Measurements from ENCODE around the gene OR51E1.

The OR51E1 gene, protein sequence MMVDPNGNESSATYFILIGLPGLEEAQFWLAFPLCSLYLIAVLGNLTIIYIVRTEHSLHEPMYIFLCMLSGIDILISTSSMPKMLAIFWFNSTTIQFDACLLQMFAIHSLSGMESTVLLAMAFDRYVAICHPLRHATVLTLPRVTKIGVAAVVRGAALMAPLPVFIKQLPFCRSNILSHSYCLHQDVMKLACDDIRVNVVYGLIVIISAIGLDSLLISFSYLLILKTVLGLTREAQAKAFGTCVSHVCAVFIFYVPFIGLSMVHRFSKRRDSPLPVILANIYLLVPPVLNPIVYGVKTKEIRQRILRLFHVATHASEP

DNA sequence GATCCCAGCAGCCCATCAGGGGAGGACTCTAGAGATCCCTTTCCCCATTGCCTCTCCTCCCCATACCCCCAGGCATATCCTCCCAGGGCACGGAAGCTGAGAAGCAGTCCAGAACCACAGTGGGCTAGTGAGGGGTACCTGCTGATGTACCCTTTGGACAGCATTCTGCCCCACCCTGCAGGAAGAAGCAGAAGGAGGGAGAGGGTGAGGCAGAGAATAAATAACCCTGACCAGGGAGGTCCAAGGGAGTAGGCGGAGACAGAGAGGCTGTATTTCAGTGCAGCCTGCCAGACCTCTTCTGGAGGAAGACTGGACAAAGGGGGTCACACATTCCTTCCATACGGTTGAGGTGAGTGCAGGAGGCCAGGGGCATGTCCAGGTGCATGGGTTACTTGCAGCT is at the start of gene OR51E1:
Gene OR51E1, plus strand, starts transcription at position 301 of the 400 bp plus-strand sequence. CDS start 8,545 bp downstream, outside the sequence.
- no peak for DNase-seq

DNA sequence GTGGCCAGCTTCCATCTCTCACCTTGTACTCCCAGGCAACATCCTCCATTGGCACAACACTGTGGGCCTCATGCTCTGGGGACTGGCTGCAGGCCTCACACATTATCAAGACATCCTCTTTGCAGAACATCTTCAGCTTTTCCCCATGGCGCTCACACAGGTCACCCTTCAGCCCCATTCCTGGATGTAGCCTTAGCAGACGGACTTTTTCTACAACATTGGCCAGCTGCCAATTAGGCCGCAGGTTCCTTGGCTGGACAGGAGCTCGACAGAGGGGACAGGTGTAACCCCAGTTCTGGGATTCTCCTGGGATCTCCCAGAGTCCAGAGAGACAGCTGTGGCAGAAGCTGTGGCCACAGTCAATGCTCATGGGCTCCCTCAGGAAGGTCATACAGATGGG is 38.7 kb upstream of the OR51E1 start:
- no peak for DNase-seq

DNA sequence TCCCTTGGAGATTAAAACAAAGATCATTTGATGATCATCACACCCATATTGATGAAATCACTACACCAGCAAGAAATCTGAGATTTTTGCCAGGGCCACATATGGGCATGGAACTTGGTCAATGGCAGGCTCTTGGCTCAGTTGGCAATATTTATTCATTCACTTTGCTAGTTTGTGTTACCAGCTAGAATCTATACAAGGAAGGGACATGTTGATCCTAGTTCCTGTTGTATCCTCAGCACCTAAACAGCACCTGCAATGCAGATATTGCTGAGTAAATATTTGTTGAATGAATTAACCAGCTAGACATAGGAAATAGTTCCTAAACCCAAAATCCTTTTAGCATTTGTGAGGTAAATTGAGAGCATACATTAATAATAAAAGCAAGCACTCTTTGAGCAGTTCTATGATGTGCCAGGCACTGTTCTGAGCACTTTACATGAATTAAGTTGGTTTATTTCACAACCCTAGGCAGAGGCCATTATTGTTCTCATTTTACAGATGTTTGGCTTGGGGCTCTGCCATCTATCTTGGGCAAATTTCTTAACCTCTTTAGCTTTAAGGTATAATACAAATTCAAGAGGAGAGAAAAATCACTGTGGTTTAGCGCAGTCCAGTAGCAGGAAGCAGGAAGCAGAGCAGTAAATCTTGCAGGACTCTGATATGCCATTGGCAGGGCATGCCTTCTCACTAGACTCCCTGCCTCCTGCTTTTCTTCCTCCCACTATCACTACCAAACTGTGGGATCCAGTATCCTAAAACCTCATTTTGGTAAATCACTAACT is 37.4 kb upstream of the OR51E1 start:
- no peak for DNase-seq

DNA sequence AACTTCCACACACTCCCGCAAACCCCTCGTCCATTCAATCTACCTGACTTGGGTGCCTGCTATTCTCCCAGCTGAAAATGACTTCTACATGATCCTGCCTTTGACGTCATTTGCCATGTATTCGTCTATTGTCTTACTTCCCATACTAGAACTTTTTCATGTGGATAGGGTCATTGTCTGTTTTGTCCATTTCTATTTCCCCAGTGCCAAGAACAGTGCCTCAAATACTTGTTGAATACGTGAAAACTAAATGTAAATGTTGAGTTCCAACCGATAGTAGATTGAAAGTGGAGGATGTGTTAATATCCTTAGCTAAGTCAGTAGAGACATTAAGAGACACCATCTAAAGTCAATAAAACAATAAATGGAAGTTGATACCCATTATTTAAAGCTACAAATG is 36.7 kb upstream of the OR51E1 start:
- DNase-seq = no peak

DNA sequence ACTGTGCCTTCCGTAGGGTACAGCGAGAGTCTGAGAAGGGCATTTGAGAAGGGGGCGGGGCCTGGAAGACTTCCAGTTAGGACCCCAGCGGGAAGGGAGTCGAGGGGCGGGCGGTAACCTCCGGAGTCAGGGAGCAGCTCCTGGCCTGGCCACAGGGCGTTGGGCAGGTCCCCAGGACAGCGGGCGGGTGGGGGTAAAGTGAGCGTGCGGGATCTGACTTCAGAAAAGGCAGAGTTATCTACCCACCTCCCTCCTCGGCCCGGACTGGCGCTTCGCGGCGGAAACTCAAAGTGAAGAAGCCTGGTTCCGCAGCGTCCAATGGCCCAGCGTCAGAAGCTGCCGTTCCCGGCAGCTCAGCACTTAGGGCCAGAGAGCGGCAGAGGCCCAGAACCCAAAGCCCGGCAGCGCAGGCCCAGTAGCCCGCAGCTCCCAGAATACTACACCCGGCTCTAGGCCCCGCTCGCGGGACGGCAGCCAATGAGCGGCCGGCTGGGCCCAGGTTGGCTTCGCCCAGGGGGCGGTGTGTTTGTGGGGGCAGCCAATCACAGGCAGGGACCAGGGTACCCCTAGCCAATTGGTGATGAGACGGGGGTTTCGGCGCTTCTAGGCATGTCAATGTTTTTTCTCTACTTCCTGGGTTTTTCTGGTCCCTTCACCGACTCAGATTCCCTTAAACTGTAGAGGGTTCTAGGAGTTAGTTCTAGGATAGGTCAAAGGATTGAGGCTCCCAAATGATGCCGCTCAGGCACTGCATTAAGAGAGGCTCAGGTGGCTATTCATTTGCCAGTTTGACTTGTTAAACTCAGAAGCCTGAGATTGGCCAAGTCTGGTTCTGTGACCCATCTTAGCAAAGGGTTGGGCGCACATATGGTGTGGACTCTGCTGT is 35.8 kb upstream of the OR51E1 start, which contains the start of gene TRIM68:
Gene TRIM68, minus strand, starts transcription at position 451 of the 886 bp plus-strand sequence. CDS start 2,727 bp downstream, outside the sequence.
- no peak for DNase-seq

DNA sequence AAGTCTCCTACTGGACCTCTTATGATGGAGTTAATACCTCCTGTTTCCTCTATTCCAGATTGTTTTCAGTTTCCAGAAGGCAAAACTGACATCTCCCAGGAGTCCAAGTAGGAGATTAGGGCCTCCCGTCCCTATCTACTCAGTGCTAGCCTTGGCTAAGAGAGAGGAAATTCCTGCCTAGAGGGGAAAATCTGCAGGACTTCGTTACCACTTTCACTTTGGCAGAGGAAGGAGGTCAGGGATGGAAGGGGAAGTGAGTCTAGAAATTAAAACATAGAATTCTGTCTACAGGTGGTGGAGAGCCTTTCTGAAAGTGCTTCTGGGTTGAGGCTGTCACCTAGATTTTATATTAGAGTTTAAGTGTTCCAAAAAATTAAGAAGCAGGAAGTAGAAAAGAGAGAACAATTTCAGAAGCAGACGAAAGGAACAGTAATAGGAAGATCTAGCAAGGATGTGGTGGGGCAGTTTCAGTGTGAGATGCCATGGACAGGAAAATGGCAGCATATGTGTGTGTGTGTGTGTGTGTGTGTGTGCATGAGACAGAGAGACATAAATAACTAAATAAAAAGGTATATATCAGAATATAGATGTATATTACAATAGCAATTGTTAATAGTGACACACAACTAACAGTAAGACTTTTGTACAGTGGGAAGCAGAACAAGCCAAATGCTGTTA is 33.4 kb upstream of the OR51E1 start:
- DNase-seq = no peak

DNA sequence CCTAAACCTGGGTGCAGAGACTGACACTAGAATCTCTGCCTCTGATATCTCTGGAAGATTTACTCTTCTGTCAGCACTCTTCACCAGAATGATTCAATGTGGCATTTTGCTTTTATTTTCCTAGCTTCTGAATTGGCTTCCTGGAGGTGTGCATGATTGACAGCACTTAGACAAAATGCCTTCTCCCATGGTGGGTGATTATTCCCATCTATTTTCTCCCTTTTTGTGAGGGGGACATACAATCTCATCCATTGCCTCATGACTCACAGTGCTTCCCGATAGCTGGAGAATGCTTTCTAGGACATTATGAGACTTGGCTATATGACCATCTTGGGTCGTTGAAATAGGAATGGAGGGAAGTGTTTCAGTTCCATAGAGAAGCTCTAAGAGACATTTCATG is 31.8 kb upstream of the OR51E1 start:
- no peak for DNase-seq

DNA sequence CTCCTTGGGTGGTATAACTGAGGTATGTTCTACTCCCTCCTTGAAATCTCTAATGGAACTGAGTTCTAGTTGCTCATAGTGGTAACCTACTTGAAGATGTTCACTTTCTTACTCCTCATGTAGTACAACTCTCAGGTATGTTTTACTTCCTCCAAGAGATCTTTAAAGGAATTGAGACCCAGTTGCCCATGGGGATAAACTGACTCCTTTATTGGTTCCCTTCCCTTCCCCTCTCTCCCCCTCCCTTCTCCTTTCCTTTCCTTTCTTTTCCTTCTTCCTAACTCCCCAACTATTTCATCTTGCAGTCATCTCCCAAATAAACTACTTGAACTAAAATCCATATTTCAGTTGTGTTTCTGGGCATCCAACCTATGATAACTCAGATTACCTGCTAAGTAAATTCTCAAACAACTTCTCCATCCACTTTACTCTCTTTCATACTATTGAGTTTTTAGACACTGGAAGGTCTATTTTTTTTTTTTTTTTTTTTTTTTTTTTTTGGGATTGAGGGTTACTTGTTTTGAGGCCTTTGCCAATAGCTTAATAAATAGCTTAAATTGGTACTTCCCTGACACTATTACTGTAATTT is 27.8 kb upstream of the OR51E1 start:
- DNase-seq = no peak

DNA sequence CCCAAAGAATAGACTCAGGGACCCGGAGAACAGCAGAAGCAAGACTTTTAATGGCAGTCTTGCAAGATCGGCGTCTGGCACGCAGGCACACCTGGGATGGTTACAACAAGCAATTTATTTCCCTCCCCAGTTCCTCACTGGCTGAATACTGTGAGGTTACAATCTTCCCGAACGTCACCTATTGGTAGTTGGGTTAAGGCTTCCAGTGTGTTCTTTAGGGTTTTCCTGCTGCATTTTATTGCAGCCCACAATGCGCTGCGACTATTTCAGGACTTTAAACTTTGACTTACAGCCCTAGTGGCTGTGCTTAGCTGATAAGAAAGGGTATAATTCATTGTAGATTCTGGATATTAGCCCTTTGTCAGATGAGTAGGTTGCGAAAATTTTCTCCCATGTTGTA is 24.3 kb upstream of the OR51E1 start:
- DNase-seq = no peak

DNA sequence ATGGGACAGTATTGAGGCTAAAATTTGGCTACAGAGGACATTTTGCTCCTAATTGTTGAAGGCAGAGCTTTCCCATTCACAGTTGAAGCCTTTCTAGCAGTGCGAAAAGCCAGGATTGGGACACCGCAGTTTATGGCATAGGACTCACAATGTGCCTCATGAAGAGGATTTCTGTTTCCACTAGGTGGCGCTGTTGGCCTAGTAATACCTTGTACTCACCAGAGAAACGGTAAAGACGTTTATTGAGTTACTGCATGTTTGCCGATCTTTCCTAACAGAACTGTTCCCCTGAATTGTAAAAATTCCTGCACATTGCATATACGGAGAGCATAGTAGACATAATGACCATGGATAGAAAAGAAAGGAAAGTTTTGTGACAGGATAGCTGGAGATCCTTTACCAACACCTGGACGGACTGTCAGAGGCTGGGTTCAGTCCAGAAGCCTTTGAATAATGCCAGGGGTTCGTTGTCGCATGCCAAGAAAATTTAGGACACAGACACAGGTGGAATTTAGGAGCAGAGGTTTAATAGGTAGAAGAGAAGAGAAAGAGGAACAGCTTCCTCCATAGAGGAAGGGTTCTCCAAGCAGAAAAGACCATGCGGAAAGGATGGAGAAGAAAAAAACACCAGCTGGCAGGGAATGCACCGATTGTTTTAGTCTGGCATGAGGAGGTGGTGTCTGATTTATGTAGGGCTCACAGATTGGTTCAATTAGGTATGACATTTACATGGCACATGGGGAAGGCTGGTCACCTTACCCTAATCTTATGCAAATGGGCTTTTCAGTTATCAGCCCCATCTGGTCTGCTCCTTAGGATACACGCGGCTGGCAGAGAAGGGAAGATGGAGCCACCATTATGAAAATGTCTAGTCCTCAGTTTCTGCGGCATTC is 17.3 kb upstream of the OR51E1 start:
- peak; percentile 47 for DNase-seq

DNA sequence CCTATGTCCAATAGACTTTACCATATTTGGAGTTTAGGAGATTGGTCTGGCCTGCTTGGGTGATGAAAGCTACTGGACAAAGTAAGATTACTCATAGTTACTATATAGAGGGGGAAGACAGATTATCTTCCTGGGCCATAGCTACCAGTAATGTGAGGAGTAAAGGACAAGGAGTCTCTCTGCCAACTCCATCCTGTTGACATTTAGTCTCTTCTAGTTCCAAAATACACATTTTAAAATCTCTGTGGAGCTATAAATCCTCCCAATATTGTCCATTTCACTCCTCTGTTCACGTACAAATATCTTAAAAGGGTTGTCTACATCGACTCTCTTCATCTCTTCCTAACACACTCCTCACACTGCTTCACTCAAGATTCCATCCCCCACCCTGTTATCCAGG is 7.6 kb upstream of the OR51E1 start:
- DNase-seq = no peak

DNA sequence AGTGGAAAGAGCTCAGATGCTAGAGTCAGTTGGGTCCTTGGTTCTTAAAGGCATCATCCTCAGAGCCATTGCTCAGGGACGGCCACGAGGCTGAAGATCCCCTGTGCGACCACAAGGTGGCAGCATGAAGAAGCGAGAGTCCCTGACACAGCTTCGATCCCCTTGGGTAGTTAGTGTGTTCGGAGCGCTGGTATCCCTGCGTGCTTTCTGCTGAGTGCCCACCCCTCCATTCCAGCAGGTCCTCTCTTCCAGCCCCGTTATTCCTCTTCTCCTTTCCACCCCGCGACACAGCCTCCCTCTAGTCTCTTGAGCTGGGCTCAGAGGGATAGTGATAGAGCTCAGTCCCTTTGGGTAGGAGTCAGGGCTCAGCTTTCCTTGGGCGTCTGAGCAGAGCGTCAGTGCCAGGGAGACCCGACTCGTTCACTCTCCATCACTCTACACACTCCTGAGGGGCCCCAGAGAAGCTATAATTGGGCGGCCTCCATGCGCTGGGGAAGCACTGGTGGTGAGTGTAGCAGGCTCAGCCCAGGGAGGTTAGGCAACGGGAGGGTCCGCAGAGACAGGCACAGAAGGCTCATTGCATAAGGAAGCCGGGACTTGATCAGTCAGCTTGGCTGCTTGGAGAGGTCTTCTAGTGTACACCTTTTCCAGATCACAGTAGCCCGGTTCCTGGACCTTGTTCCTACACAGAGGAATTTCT is 6.7 kb upstream of the OR51E1 start, which contains the start of gene OR51D1:
Gene OR51D1, plus strand, starts transcription at position 516 of the 700 bp plus-strand sequence. CDS start 2,314 bp downstream, outside the sequence.
- DNase-seq = peak; percentile 5

DNA sequence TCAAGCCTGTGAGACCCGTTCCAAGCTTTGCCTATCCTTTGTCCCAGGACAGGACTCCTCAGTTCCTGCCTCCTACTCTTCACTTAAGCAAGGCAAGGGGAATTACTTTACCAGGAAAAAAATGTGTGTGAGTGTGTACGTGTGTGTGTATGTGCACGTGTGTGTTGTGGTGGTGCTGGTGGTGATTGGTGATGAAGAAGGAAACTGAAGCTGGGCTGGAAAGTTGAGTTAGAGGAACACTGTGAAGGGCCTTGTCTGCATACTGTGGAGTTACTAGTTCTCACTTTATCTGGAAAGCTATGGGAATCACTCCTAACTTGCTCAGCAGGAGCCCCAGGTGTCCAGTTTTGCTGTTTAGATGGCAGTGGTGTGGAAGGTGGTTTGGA is 6.1 kb upstream of the OR51E1 start:
- no peak for DNase-seq

DNA sequence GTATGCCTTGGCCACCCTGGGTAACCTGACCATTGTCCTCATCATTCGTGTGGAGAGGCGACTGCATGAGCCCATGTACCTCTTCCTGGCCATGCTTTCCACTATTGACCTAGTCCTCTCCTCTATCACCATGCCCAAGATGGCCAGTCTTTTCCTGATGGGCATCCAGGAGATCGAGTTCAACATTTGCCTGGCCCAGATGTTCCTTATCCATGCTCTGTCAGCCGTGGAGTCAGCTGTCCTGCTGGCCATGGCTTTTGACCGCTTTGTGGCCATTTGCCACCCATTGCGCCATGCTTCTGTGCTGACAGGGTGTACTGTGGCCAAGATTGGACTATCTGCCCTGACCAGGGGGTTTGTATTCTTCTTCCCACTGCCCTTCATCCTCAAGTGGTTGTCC is 3.9 kb upstream of the OR51E1 start:
- DNase-seq = no peak

DNA sequence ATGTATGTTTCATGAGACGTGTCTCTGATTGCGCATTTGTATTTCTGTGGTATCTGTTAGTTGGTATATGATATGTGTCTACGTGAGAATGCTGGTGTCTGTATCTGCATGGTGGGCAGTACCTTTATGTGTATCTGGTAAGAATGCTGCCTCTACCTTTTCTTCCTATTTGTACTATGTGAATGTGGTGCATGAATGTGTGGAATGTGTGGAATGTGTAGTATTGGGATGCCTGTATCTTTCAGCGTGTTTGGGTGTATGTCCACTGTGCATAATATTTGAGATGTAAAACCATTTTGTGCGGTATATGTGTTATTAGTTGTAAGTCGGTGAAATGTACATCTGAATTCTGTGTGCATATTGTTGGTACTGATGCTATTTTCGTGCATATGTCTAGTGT is 2.3 kb upstream of the OR51E1 start:
- DNase-seq = no peak

DNA sequence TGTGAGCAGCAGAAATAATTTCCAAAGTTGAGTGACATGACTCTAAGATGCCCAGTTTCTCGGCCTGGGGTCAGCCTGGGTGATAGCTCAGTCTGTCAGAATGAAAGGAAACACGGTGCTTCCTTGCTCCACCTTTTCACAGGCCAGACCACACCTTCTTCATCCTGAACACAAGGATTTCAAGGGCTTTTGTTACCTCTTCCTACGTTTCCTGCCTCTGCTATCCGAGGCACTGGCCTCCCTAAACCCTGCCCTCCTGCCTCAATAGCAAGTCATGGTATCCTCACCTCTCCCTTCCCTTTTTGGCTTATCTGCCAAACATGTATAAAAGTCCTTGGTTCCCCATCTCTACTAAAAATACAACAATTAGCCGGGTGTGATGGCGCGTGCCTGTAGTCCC is 1.7 kb upstream of the OR51E1 start:
- no peak for DNase-seq

DNA sequence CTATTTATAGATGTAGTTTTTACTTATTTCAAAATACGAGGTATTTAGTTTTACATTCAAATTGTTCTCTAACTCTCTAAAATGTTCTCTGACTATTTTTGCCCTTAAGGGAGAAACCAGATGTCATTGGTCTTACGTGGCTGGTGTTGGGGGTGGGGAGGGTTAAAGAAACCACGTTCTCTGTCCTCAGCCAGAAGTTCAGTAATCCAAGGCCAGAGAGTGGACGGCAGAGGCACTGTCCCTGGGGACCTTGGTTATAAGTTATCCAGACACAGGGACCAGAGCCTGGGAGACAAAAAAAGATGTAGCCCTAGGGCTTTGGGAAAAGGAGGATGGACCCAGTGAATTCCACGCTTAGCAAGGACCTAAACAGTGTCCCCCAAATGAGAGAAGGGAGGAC is 706 bp upstream of the OR51E1 start:
- no peak for DNase-seq

DNA sequence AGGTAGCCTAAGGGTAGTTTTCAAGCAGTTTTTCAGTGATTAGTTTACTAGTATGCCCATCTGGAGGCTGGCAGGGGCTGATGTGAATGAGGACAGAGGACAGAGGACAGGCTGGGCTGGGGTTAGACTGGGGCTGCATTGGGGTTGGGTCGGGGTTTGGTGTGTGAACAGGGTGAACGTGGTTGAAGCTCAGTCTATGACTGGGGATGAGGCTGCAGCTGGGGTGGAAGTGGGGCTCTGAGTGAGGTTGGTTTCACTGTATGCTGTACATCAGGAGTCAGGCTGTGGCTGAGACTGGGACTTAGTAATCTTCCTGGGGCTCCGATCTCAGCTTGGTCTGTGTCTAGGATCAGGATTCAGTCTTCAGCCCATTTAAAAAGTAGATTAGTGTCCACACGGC is 451 bp downstream of the OR51E1 start:
- DNase-seq = no peak

DNA sequence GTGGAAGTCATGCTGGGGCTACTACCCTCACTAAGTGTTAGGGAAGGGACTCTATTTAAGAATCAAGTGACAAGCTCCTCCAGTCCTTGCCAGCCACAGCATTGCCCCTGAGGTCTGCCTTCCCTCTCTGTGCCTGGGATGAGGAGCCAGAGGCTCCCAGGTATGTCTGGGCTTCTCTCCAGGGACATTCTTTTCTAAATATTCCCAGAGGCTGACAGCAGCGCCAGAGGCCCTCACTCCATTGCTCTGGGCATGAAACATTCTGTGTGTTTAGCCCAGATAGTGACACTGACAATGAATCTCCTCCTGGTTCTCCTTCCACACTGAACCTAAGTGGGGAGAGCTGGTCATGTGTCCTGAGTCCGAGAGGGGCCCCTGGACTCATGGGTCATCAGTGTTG is 2.2 kb downstream of the OR51E1 start:
- no peak for DNase-seq

DNA sequence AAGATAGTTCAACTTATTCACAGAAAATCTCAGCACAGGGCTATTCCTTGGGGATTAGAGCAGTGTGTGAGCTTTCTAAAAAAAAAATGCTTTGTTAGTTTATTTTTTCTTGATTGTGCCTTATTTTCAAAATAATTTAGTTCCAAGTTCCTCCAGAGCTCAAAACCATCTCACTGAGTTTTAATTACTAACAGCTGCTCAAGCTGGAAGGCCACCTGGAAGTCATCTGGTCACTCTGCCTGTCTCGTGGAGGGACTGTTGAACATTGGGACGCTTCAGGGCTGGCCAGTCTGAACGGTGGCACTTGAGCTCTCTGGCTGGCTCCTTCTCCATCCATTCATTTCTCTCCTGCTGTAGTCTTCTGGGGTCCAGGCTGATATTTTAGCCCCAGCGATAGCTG is 4.0 kb downstream of the OR51E1 start:
- DNase-seq = no peak

Measured in NCI-H1417 treated with DMSO at 0.1 percent for 48 hours (cell line).